HPDE6-E6E7 (cell line): ENCODE results near the gene SPOP.
"Not testable (repeated sequence)": the region's sequence is repeated elsewhere in the genome, so short reads cannot be mapped to it uniquely, and the experiment has no call there.

Experiments
- DNase-seq: peaks from one replicate; pipeline ENCODE4 v3.0.0; 2011; ENCODE audit warnings: missing footprints; ENCODE audit errors: extremely low spot score

Gene SPOP

DNA sequence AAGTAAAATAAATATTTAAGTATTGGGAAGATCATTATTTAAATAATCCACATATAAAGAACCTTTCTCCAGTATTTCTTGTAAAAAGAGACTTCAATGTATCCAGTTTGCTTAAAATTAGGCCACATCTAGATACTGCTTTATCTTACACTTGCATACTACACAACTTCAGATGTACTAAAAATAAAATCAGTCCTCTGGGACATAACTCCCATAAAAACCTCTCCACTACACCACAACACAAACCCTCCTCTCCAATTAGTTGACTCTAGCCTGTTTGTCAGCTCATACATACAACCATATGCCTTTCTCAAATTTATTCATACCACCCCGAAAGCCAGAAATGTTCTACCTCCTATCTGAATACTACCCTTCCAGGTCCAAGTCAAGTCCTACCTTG is 21.6 kb downstream of the SPOP start:
- no peak for DNase-seq

- DNase-seq: no peak
These were observed 30.7 kb downstream of the SPOP start for GRCh38 chr17:49647256-49647585.

DNA sequence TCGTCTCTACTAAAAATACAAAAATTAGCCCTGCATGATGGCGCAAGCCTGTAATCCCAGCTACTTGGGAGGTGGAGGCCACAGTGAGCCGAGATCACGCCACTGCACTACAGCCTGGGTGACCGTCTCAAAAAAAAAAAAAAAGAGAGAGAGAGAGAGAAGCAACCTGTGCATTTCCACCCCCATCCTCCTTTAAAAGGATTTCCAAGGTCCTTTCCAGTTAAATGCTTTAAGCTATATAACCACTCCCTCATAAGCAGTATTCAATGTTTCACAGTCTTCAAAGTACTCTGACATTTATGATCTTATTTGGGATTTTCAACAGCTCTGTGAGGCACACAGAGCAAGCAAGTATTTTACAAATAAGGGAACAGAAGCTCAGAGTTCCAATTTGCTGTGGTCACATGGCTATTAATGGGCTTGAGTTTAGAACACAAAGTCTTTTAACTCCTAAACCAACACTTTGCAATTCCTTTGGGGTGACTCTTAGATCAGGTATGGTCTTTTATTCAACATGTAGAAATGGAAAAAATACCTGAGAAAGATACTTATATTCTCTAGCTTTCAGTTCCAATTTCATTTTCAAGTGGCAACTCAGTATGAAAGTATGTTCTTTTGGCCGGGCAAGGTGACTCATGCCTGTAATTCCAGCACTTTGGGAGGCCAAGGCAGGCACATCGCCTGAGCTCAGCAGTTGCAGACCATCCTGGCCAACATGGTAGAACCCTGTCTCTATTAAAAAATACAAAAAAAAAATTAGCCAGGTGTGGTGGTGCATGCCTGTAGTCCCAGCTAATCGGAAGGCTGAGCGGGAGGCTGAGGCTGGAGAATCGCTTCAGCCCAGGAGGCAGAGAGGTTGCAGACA is 31.3 kb downstream of the SPOP start:
- DNase-seq: peak; percentile 54

GRCh38 chr17:49646056-49646390 is 31.9 kb downstream of the SPOP start:
- DNase-seq: not testable (repeated sequence)

- no peak for DNase-seq
These were observed 32.2 kb downstream of the SPOP start for GRCh38 chr17:49645654-49646053.

- no peak for DNase-seq
These were observed 37.3 kb downstream of the SPOP start for GRCh38 chr17:49640556-49640955.

DNA sequence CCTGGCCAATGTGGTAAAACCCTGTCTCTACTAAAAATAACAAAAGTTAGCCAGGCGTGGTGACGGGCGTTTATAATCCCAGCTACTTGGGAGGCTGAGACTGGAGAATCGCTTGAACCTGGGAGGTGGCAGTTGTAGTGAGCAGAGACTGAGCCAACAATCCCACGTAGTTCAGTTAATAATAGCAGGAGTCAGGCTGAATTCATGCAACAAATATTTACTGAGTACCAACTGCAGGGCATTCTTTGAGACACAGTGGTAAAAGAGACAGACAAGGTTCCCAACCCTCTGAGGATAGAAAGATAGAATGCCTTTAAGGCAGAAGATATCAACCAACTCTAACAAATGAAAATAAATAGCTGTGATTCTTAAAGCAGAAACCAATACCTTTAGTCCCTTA is 39.1 kb downstream of the SPOP start:
- DNase-seq: no peak

DNA sequence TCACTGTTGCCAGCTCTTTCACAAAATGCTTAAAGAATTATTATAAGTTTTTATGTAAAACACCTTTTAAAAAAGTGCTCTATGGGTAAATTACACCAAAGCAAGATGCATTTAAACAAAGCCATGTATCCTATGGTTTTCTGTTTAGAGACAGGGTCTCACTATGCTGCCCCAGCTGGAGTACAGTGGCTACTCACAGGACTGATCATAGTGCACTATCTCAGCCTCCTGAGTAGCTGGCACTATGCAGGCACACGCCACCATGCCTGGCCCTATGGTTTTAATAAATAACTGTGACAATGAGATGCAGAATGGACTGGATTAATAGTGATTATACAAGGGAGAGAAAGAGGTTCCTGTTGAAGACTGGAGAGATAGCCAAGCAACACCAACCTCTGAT is 40.2 kb downstream of the SPOP start:
- no peak for DNase-seq

DNA sequence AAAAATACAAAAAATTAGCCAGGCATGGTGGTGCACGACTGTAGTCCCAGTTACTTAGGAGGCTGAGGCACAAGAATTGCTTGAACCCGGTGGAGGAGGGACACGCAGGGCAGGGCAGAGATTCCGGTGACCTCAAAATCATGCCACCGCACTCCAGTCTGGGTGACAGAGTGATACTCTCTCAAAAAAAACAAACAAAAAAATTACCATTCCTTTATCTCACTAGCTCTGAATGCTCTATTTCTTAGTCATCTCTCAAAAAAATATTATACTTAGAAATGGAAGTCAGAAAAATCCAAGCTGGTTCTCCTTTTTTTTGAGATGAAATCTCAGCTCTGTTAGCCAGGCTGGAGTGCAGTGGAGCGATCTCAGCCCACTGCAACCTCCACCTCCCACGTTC is 40.8 kb downstream of the SPOP start:
- no peak for DNase-seq

DNA sequence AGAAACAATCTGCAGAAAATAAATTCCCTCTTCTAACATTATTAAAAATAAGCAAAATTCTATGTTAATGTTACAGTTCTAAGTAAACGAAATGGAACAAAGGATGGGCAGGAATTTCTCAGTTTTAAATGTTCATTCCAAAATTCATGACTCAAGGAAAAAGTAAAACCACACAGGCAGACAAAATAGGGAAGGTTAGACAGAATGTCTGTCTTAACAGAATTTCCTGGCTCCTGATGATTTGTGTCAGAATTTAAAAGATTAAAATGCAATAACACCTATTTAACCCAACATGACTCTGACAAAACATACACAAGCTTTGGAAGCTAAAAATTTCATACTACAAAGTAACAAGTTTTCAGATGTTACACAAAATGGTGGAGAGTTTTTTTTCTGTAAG is 42.8 kb downstream of the SPOP start:
- DNase-seq: no peak

DNA sequence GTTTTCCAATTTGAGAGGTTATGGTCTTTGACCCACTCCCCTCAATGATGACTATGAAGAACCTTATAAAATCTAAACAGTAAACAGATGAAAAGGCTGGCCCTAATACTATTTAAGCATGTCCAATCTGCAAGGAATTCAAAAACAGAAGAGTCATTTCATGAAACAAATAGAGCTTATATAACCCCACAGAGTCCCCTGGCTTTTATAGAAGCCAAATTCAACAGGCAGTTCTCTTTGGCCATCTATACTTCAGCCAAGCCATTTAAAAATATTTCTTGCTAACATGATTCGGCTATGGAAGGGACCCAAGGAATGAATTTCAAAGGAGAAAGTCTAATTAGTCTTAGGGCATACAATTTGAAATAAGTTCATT is 43.4 kb downstream of the SPOP start:
- DNase-seq: no peak

GRCh38 chr17:49633762-49634484 is 44.0 kb downstream of the SPOP start:
- no peak for DNase-seq

- no peak for DNase-seq
These were observed 44.6 kb downstream of the SPOP start for GRCh38 chr17:49633250-49633649.

- no peak for DNase-seq
These were observed 45.7 kb downstream of the SPOP start for GRCh38 chr17:49632201-49632600.

- DNase-seq: no peak
These were observed 46.4 kb downstream of the SPOP start for GRCh38 chr17:49631496-49631895.

GRCh38 chr17:49630113-49630900 is 47.6 kb downstream of the SPOP start:
- DNase-seq: no peak

DNA sequence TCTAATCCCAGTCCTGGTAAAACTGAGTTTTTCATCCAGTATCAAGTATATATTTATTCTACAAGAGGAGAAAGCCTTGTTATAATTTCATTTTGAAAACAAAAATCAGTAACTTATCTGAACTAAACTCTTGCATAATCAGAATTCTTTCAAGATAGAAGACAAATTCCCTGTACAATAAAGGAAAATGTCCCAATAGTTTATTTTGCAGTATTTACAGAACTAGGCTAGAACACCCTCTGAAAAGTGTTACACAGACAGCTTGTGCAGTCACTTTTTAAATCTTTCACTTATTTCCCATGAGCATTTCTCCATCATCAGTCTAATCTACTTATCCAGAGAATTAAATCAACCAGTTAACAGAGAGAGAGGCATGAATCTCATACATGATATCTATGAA is 48.5 kb downstream of the SPOP start:
- no peak for DNase-seq

GRCh38 chr17:49624896-49625295 is 53.0 kb downstream of the SPOP start:
- no peak for DNase-seq

DNA sequence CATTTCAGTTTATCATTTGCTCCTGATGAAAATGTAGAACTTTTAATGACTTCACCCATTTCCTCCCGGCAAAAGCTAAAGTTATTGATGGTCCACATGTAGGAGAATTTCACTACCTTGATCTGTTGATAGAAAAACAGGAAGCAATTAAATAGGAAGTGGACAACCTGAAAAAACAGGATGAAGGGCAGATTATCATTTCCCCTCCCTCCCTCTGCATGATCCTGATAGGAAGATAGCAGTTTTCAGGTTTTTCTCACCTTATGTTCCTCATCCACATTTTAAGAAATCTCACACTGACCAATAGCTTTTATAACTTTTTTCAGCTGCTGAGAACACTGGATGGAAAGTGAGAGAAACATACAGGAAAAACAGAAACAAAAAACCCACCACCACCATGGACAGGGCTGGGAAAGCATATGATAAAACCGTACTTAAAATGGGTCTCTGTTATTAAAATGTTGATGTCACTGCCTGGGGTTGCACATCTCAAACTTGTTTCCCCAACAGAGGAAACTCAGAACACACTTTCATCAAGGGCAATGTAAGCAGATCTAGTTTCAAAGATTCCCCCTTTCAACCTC is 55.9 kb downstream of the SPOP start:
- no peak for DNase-seq

- no peak for DNase-seq
These were observed 56.5 kb downstream of the SPOP start for GRCh38 chr17:49621420-49621819.

DNA sequence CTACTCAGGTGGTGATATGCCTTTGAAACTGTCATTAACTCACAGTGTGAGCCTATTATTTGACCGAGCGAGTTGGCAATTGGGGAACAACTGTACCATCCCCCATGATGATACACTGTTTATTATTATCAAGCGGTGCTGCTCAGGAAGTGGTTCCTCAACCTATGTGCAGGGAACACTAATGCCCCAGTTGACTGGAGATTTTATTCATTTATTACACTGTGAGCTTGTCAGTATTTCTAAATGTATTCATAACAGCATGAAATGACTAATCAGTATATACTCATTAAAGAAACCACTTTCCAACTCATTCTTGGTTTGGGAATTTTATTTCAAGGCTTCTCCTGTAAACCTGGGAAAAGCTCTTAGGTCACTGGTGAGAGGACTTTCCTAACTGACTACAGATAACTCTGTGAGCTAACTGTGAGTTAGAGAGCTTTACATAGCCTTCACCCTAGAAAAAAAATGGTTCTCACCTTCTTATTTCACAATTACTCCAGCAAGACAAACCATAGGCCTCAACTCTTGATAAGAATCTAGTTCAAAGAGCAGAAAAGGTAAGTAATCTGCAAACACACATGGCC is 59.8 kb downstream of the SPOP start:
- no peak for DNase-seq

GRCh38 chr17:49616601-49617131 is 61.2 kb downstream of the SPOP start:
- DNase-seq: no peak
